A549 (cell line): Measurements from ENCODE around the gene HIVEP3.

Source experiments
- BHLHE40 ChIP-seq: IDR thresholded peaks from 2 replicates; pipeline ENCODE4 v1.6.1; 2012; ENCODE audit warnings: low read depth, low read length, inconsistent platforms
- CEBPB ChIP-seq, 2 experiments: fragments of >200 bp in 1 of 2; sonication (Bioruptor Twin) in 1 of 2; formaldehyde crosslinking in 1 of 2; IDR thresholded peaks; 2 replicates each; pipeline ENCODE4 v1.6.1; 2012 to 2016
- CHD4 ChIP-seq: fragments of 200-600 bp; sonication (generic); IDR thresholded peaks from 2 replicates; pipeline ENCODE4 v1.6.1; 2016; ENCODE audit warnings: antibody characterized with exemption, mild to moderate bottlenecking, borderline replicate concordance
- CTCF ChIP-seq: fragments of >200 bp; sonication (Bioruptor Twin); formaldehyde crosslinking; IDR thresholded peaks from 3 replicates; pipeline ENCODE4 v1.5.1; 2016
- EP300 ChIP-seq, 2 experiments: fragments of >200 bp; sonication (Bioruptor Twin); formaldehyde crosslinking; IDR thresholded peaks; 2 replicates in 1 of 2; 3 replicates in 1 of 2; pipeline ENCODE4 v1.6.1; 2016 to 2017
- HDAC2 ChIP-seq: fragments of 200-600 bp; sonication (generic); IDR thresholded peaks from 2 replicates; pipeline ENCODE4 v1.6.1; 2016
- MAX ChIP-seq: IDR thresholded peaks from 2 replicates; pipeline ENCODE4 v1.6.1; 2012
- POLR2A ChIP-seq: IDR thresholded peaks from 2 replicates; pipeline ENCODE4 v1.6.1; 2012; ENCODE audit warnings: mild to moderate bottlenecking, low read length
- RAD21 ChIP-seq, 2 experiments: fragments of >200 bp in 1 of 2; sonication (Bioruptor Twin) in 1 of 2; formaldehyde crosslinking in 1 of 2; IDR thresholded peaks in 1 of 2; conservative IDR thresholded peaks in 1 of 2; 2 replicates in 1 of 2; 3 replicates in 1 of 2; pipeline ENCODE4 v1.6.1; 2012 to 2018; ENCODE audit warnings: inconsistent platforms in 1 of 2
- RFX5 ChIP-seq: fragments of 450-650 bp; IDR thresholded peaks from 2 replicates; pipeline ENCODE4 v1.7.1; 2014; ENCODE audit warnings: antibody characterized with exemption, mild to moderate bottlenecking, moderate library complexity
- RNF2 ChIP-seq: fragments of 200-600 bp; sonication (generic); IDR thresholded peaks from 2 replicates; pipeline ENCODE4 v1.6.1; 2016; ENCODE audit warnings: low read depth, mild to moderate bottlenecking, antibody characterized with exemption, moderate library complexity, borderline replicate concordance
- SMC3 ChIP-seq: fragments of >200 bp; sonication (Bioruptor Twin); formaldehyde crosslinking; IDR thresholded peaks from 3 replicates; pipeline ENCODE4 v1.6.1; 2018; ENCODE audit warnings: inconsistent platforms
- SREBF2 ChIP-seq: fragments of 450-650 bp; IDR thresholded peaks from 2 replicates; pipeline ENCODE4 v1.6.1; 2014; ENCODE audit warnings: mild to moderate bottlenecking, moderate library complexity
- ZNF302 ChIP-seq: fragments of 250-450 bp; sonication (Bioruptor Pico); IDR thresholded peaks from 2 replicates; pipeline ENCODE4 v1.9.0; 2021; ENCODE audit warnings: inconsistent platforms, mild to moderate bottlenecking, moderate library complexity

- no peak for TF ChIP-seq POLR2A
- no peak for TF ChIP-seq CEBPB (IDR thresholded peaks at IDR 0.05)
- no peak for TF ChIP-seq CTCF
- no peak for TF ChIP-seq RNF2
- no peak for TF ChIP-seq SREBF2
- TF ChIP-seq HDAC2, result no peak
- no peak for TF ChIP-seq EP300 (IDR thresholded peaks at IDR 0.05)
- no peak for TF ChIP-seq MAX
- no peak for TF ChIP-seq BHLHE40
- TF ChIP-seq SMC3, result no peak
- TF ChIP-seq CHD4, result no peak
- TF ChIP-seq RAD21 (conservative IDR thresholded peaks at IDR 0.05 in 1 of 2, IDR thresholded peaks at IDR 0.05 in 1 of 2), result no peak
- TF ChIP-seq RFX5, result no peak
- TF ChIP-seq ZNF302 (CRISPR knock-in tag), result no peak
Observed at GRCh38 chr1:41799723-41800122, 119.0 kb downstream of the HIVEP3 start.
